SK-N-SH (cell line): ENCODE measurements around the gene RAD51B.

Experiments
- EP300 ChIP-seq, 2 experiments: IDR thresholded peaks; 2 replicates each; pipeline versions ENCODE4 v1.4.0 to v1.6.1; 2012; ENCODE audit warnings: borderline replicate concordance in 1 of 2, low read depth in 1 of 2, low read length in 1 of 2
- GABPA ChIP-seq: IDR thresholded peaks from 2 replicates; pipeline ENCODE4 v1.4.0; 2012; ENCODE audit warnings: low read depth, mild to moderate bottlenecking
- JUND ChIP-seq: IDR thresholded peaks from 2 replicates; pipeline ENCODE4 v1.4.0; 2012
- MEF2A ChIP-seq: IDR thresholded peaks from 2 replicates; pipeline ENCODE4 v1.4.0; 2012; ENCODE audit warnings: low read depth, borderline replicate concordance
- MXI1 ChIP-seq: IDR thresholded peaks from 2 replicates; pipeline ENCODE4 v1.6.1; 2012; ENCODE audit warnings: mild to moderate bottlenecking, low read depth, low read length, improper control_type of control experiment
- RFX5 ChIP-seq: IDR thresholded peaks from 2 replicates; pipeline ENCODE4 v1.6.1; 2012; ENCODE audit warnings: mild to moderate bottlenecking, improper control_type of control experiment, low read length
- SMC3 ChIP-seq: IDR thresholded peaks from 2 replicates; pipeline ENCODE4 v1.6.1; 2012; ENCODE audit warnings: low read depth, low read length, improper control_type of control experiment
- TCF12 ChIP-seq: IDR thresholded peaks from 2 replicates; pipeline ENCODE4 v1.4.0; 2012
- TF ChIP-seq, protein P1 (sequence below): fragments of 200-600 bp; sonication (generic); IDR thresholded peaks from 2 replicates; pipeline ENCODE4 v1.6.1; 2017; ENCODE audit warnings: antibody characterized with exemption, mild to moderate bottlenecking, moderate library complexity

GRCh38 chr14:68695326-68695768, 875.8 kb downstream of the RAD51B start:
- TF ChIP-seq GABPA = 0 out of 2 replicates have a peak, but pooled peaks have one; percentile 38
- TF ChIP-seq JUND = peak; percentile 99
- TF ChIP-seq MXI1 = no peak
- TF ChIP-seq MEF2A = peak; percentile 72; the same call in 1 of the 2 replicates
- TF ChIP-seq, protein P1, sequence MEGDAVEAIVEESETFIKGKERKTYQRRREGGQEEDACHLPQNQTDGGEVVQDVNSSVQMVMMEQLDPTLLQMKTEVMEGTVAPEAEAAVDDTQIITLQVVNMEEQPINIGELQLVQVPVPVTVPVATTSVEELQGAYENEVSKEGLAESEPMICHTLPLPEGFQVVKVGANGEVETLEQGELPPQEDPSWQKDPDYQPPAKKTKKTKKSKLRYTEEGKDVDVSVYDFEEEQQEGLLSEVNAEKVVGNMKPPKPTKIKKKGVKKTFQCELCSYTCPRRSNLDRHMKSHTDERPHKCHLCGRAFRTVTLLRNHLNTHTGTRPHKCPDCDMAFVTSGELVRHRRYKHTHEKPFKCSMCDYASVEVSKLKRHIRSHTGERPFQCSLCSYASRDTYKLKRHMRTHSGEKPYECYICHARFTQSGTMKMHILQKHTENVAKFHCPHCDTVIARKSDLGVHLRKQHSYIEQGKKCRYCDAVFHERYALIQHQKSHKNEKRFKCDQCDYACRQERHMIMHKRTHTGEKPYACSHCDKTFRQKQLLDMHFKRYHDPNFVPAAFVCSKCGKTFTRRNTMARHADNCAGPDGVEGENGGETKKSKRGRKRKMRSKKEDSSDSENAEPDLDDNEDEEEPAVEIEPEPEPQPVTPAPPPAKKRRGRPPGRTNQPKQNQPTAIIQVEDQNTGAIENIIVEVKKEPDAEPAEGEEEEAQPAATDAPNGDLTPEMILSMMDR = no peak
- TF ChIP-seq EP300 (IDR thresholded peaks at IDR 0.05; ENCODE audit: borderline replicate concordance in 1 of 2, low read depth in 1 of 2, low read length in 1 of 2) = peak; percentile 77 to 100
- TF ChIP-seq TCF12 = peak; percentile 99
- no peak for TF ChIP-seq RFX5
- TF ChIP-seq SMC3 = no peak
